Sigmoid colon (tissue), 7 donors: ENCODE measurements around the gene PPP4R4. TPM values are rescaled to one million over a fixed set of nuclear protein-coding genes. Genes with fewer than 3 reads are reported as not detected.

ENCODE experiments used
- DNase-seq: peaks from one replicate; pipeline ENCODE4 v3.0.0-alpha.2; 2019
- H3K27ac ChIP-seq, 4 donors: fragments of 200-600 bp; sonication (generic); one replicate each; pipeline ENCODE4 v1.5.1; 2016 to 2019; ENCODE audit warnings: mild to moderate bottlenecking in 1 of 4
- H3K27me3 ChIP-seq, 3 donors: fragments of 200-600 bp; sonication (generic); one replicate each; pipeline ENCODE4 v1.5.1; 2019; ENCODE audit warnings: mild to moderate bottlenecking in 1 of 3
- H3K36me3 ChIP-seq, 4 donors: fragments of 200-600 bp; sonication (generic); one replicate each; pipeline ENCODE4 v1.5.1; 2016 to 2019
- H3K4me1 ChIP-seq, 4 donors: fragments of 200-600 bp; sonication (generic); one replicate each; pipeline ENCODE4 v1.5.1; 2017 to 2019
- H3K4me3 ChIP-seq, 4 donors: fragments of 200-600 bp; sonication (generic); one replicate each; pipeline ENCODE4 v1.5.1; 2017 to 2019; ENCODE audit warnings: mild to moderate bottlenecking in 2 of 4, moderate library complexity in 1 of 4
- H3K9me3 ChIP-seq, 4 donors: fragments of 200-600 bp in 3 of 4; sonication (generic) in 3 of 4; one replicate each; pipeline versions ENCODE4 v1.5.1 to v1.6.1; 2013 to 2019
- EP300 ChIP-seq, 4 donors: sonication (generic); formaldehyde crosslinking; IDR thresholded peaks; one replicate each; pipeline ENCODE4 v1.6.1; 2017; ENCODE audit warnings: antibody characterized with exemption in 4 of 4
- POLR2A ChIP-seq, 2 donors: fragments of 450-650 bp; IDR thresholded peaks; one replicate each; pipeline ENCODE4 v1.6.1; 2016; ENCODE audit warnings: antibody characterized with exemption in 2 of 2, mild to moderate bottlenecking in 2 of 2, moderate library complexity in 2 of 2
- POLR2AphosphoS5 ChIP-seq, 4 donors: sonication (generic); formaldehyde crosslinking; IDR thresholded peaks; one replicate each; pipeline ENCODE4 v1.6.1; 2017; ENCODE audit warnings: antibody characterized with exemption in 4 of 4
- WGBS, 2 donors: extraction: QIAGEN DNeasy Blood & Tissue Kit; methylation state at CpG; one replicate each; pipeline ENCODE4 v1.1.7; 2013; 5-methylcytosine and 5-hydroxymethylcytosine counted together
- intact Hi-C: fragments of 100-400 bp; cut with DNase I; formaldehyde crosslinking; loops from one replicate; pipeline ENCODE4 v1.15.1; 2023
- polyA plus RNA-seq, 3 donors: library from polyadenylated mRNA; stranded (reverse); fragments of 200-250 nt; gene quantifications; one replicate each; pipeline ENCODE4 v1.2.3, GENCODE V29; 2013
- total RNA-seq, 4 donors: library from RNA; depleted of rRNA; stranded (reverse); fragments of >200 nt; gene quantifications; one replicate each; pipeline ENCODE4 v1.1.0, GENCODE V29; 2016
- TF ChIP-seq, protein P1 (sequence below), 4 experiments: fragments of 450-650 bp in 3 of 4; fragments of 200-600 bp in 1 of 4; IDR thresholded peaks; one replicate each; pipeline ENCODE4 v1.5.1; 2016 to 2019; ENCODE audit warnings: antibody characterized with exemption in 4 of 4, mild to moderate bottlenecking in 3 of 4, moderate library complexity in 2 of 4
- donor health status: healthy with polysubstance abuse.
- donor health status: Bipolar disorder and iron deficiency.
- donor health status: healthy.

The PPP4R4 gene
- total and polyA plus RNA-seq, 7 donors = 0.07 to 3.0 (median 0.63) TPM; not detected in 1

DNA sequence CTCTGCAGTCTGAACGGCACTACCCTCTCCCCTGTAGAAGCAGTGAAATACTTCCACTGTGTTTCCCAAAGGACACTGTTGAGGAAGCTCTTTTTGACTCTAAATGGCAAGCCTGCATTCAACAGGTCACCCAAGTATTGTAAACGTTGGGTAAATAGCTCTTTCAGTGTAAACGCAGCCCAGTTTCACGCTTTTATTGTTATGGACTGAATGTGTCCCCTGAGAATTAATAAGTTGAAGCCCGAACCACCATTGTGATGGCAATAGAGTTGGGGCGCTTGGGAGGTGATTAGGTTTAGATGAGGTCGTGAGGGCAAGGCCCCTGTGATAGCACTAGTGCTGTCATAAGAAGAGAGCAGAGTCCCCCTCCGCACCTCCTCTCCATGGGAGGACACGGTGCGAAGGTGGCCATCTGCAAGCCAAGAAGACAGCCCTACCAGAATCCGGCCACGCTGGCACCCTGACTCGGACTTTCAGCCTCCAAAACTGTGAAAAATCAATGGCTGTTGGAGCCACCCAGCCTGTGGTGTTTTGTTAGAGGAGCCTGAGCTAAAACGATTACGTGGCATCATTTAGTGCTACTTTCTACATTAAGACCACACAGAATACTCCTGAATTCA, 117.9 kb downstream of the PPP4R4 start:
- H3K4me3 ChIP-seq = no peak overlapping the region
- intact Hi-C loops = no loop called here
- H3K4me1 ChIP-seq = no peaks in the 10 kb centered on the region
- H3K27me3 ChIP-seq = no peaks in the 10 kb centered on the region
- TF ChIP-seq, protein P1, sequence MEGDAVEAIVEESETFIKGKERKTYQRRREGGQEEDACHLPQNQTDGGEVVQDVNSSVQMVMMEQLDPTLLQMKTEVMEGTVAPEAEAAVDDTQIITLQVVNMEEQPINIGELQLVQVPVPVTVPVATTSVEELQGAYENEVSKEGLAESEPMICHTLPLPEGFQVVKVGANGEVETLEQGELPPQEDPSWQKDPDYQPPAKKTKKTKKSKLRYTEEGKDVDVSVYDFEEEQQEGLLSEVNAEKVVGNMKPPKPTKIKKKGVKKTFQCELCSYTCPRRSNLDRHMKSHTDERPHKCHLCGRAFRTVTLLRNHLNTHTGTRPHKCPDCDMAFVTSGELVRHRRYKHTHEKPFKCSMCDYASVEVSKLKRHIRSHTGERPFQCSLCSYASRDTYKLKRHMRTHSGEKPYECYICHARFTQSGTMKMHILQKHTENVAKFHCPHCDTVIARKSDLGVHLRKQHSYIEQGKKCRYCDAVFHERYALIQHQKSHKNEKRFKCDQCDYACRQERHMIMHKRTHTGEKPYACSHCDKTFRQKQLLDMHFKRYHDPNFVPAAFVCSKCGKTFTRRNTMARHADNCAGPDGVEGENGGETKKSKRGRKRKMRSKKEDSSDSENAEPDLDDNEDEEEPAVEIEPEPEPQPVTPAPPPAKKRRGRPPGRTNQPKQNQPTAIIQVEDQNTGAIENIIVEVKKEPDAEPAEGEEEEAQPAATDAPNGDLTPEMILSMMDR (IDR thresholded peaks at IDR 0.05) = no peak
- no peak for TF ChIP-seq POLR2AphosphoS5 (IDR thresholded peaks at IDR 0.05)
- TF ChIP-seq EP300 (IDR thresholded peaks at IDR 0.05) = no peak
- no peak for TF ChIP-seq POLR2A (IDR thresholded peaks at IDR 0.05)
- 86% methylated on average over 15 of the region's 15 CpGs for WGBS, 2 donors
- DNase-seq = no peak
- no peaks in the 10 kb centered on the region for H3K9me3 ChIP-seq
- H3K27ac ChIP-seq = no peak overlapping the region
- H3K36me3 ChIP-seq = no peaks in the 10 kb centered on the region

GRCh38 chr14:94292526-94292871, 118.4 kb downstream of the PPP4R4 start:
- no peaks in the 10 kb centered on the region for H3K36me3 ChIP-seq
- no peaks in the 10 kb centered on the region for H3K9me3 ChIP-seq
- DNase-seq = no peak
- H3K4me3 ChIP-seq = no peak overlapping the region
- H3K27ac ChIP-seq = no peak overlapping the region
- TF ChIP-seq POLR2AphosphoS5 (IDR thresholded peaks at IDR 0.05) = no peak
- no peak for TF ChIP-seq EP300 (IDR thresholded peaks at IDR 0.05)
- TF ChIP-seq POLR2A (IDR thresholded peaks at IDR 0.05) = no peak
- TF ChIP-seq, protein P1 (IDR thresholded peaks at IDR 0.05) = no peak
- 88% methylated on average over 3 of the region's 3 CpGs for WGBS, 2 donors
- no peaks in the 10 kb centered on the region for H3K4me1 ChIP-seq
- intact Hi-C loops = no loop called here
- H3K27me3 ChIP-seq = no peaks in the 10 kb centered on the region

- WGBS, 2 donors = 30 to 64% methylated on average over 10 of the region's 10 CpGs
- no peaks in the 10 kb centered on the region for H3K36me3 ChIP-seq
- intact Hi-C loops = no loop called here
- TF ChIP-seq EP300 (IDR thresholded peaks at IDR 0.05) = no peak
- TF ChIP-seq POLR2A (IDR thresholded peaks at IDR 0.05) = no peak
- TF ChIP-seq POLR2AphosphoS5 (IDR thresholded peaks at IDR 0.05) = no peak
- TF ChIP-seq, protein P1 (IDR thresholded peaks at IDR 0.05) = no peak
- no peaks in the 10 kb centered on the region for H3K4me1 ChIP-seq
- no peaks in the 10 kb centered on the region for H3K9me3 ChIP-seq
- H3K27ac ChIP-seq = no peak within 1 kb of the TSS
- H3K4me3 ChIP-seq = no peak within 1 kb of the TSS
- no peak for DNase-seq
- no peaks in the 10 kb centered on the region for H3K27me3 ChIP-seq
Observed at GRCh38 chr14:94292872-94293577, 118.9 kb downstream of the PPP4R4 start, which contains the start of gene SERPINA10. SERPINA10 (minus strand) TSS chr14:94293268; CDS start chr14:94290593, 2,675 bp downstream.

- WGBS, 2 donors = 22 to 67% methylated on average over 3 of the region's 3 CpGs
- H3K4me1 ChIP-seq = no peaks in the 10 kb centered on the region
- H3K27ac ChIP-seq = no peak overlapping the region
- no peaks in the 10 kb centered on the region for H3K27me3 ChIP-seq
- no peak for TF ChIP-seq POLR2A (IDR thresholded peaks at IDR 0.05)
- no peak for TF ChIP-seq POLR2AphosphoS5 (IDR thresholded peaks at IDR 0.05)
- no peak for TF ChIP-seq EP300 (IDR thresholded peaks at IDR 0.05)
- TF ChIP-seq, protein P1 (IDR thresholded peaks at IDR 0.05) = no peak
- intact Hi-C loops = no loop called here
- no peak for DNase-seq
- H3K9me3 ChIP-seq = no peaks in the 10 kb centered on the region
- no peaks in the 10 kb centered on the region for H3K36me3 ChIP-seq
- no peak overlapping the region for H3K4me3 ChIP-seq
Observed at GRCh38 chr14:94293578-94293924, 119.4 kb downstream of the PPP4R4 start.
